ENCODE measurements around the gene SYT1. TPM values are rescaled to one million over a fixed set of nuclear protein-coding genes. Genes with fewer than 3 reads are reported as not detected.

SYT1 gene
- total and polyA plus RNA-seq, 8 donors = 0.16 to 1.2 (median 0.26) TPM

GRCh38 chr12:78964521-78964920 is 99.9 kb downstream of the SYT1 start:
- H3K9me3 ChIP-seq = no peaks in the 10 kb centered on the region
- no peaks in the 10 kb centered on the region for H3K4me1 ChIP-seq
- intact Hi-C loops (cut with DNase I) = no loop called here
- ATAC-seq (no peak), FAIRE-seq (no peak), DNase-seq (no peak)
- no peaks in the 10 kb centered on the region for H3K27me3 ChIP-seq
- no peak for TF ChIP-seq CTCF (IDR thresholded peaks at IDR 0.05)
- no peak overlapping the region for H3K4me3 ChIP-seq
- no peaks in the 10 kb centered on the region for H3K36me3 ChIP-seq
- H3K27ac ChIP-seq = no peak overlapping the region

DNA sequence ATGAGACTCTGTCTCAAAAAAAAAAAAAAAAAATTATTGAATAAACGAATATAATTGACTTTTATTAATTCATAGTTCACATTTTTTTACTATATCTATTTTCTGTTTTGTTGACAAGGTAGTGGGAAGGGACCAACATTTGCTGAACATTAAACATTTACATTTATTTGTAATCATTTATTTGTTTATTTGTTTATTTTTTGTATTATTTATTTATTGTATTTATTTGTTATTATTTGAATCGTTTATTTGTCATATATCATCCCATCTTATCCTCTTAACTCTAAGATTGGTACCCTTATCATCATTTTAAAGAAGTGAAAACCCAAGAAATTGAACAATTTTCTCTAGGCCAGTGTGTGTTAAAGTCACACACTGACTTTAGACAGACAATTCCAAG is 101.5 kb downstream of the SYT1 start:
- intact Hi-C loops (cut with DNase I) = no loop called here
- WGBS, 2 donors = 31 to 54% methylated on average over 2 of the region's 2 CpGs
- no peaks in the 10 kb centered on the region for H3K27me3 ChIP-seq
- no peak overlapping the region for H3K27ac ChIP-seq
- H3K4me3 ChIP-seq = no peak overlapping the region
- no peak for ATAC-seq
- H3K4me1 ChIP-seq = no peaks in the 10 kb centered on the region
- no peaks in the 10 kb centered on the region for H3K36me3 ChIP-seq
- no peaks in the 10 kb centered on the region for H3K9me3 ChIP-seq
- no peak for DNase-seq
- FAIRE-seq = no peak
- no peak for TF ChIP-seq CTCF (IDR thresholded peaks at IDR 0.05)

DNA sequence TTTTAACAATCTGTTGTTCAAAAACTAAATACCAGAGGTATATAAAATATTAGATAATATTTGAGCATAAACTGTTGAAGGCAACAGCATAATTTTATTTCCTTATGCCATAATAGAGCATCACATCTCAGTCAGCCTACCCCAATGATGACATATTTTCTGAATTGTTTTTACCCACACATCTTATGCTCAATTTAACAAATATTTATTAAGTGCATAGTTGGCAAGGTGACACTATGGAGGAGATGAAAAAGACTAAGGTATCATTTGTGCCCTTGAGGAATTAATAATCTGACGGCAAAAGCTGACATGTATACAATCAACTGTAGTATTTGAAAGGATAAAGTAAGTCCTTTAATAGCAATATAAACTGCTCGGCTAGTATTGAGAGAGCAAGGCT is 102.4 kb downstream of the SYT1 start:
- Histone ChIP-seq H3K4me1 (no peaks in the 10 kb centered on the region), H3K27me3 (no peaks in the 10 kb centered on the region), H3K36me3 (no peaks in the 10 kb centered on the region), H3K27ac (no peak overlapping the region), H3K9me3 (no peaks in the 10 kb centered on the region), H3K4me3 (no peak overlapping the region)
- FAIRE-seq (no peak), DNase-seq (no peak), ATAC-seq (no peak)
- intact Hi-C loops (cut with DNase I) = no loop called here
- TF ChIP-seq CTCF (IDR thresholded peaks at IDR 0.05) = no peak
- 60 to 76% methylated on average over 2 of the region's 2 CpGs for WGBS, 2 donors

DNA sequence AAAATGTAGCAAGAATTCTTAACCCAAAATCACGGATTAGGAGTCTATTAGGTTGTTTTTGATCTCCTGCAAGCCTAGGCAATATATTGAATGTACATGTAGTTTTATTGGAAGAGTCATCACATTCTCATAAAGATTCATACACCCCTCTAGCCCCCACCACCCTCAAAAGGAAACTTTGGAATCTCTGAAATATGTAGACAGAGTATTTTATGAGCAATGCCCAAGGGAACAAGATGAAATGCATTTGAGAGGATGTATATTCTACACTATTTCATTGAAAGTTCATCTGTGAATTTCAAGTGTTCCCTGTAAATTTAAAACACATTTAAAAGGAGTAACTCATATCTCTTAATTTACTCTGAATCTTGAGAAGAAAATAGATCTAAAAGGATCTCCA is 103.7 kb downstream of the SYT1 start:
- TF ChIP-seq CTCF (IDR thresholded peaks at IDR 0.05) = no peak
- no peak for DNase-seq
- Histone ChIP-seq H3K9me3 (no peaks in the 10 kb centered on the region), H3K4me3 (no peak overlapping the region), H3K27me3 (no peaks in the 10 kb centered on the region), H3K4me1 (no peaks in the 10 kb centered on the region), H3K27ac (no peak overlapping the region), H3K36me3 (no peaks in the 10 kb centered on the region)
- ATAC-seq = no peak
- intact Hi-C loops (cut with DNase I) = no loop called here
- WGBS, 2 donors = 46 to 50% methylated on average over 1 of the region's 1 CpG
- FAIRE-seq = no peak

DNA sequence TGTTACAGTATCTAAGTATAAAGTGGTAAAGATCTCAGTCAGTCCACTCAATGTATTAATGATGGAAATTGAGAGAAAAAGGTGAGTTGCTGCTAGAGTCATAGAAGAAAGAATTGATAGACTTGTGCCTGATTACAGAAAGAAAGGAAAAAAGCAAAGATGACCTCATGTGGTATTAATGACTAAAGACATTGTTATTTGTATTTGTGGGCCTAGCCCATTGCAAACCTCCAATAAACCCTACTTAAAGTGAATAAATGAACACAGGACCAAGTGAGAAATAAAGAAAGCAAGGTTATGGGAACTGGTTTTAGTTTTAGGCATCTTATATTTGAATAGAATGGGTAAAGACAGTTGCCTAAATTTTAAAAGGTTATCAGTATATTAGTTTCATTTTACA is 105.5 kb downstream of the SYT1 start:
- no peak for FAIRE-seq
- TF ChIP-seq CTCF (IDR thresholded peaks at IDR 0.05) = no peak

More for the DNA sequence above, 105.5 kb downstream of the SYT1 start:
- H3K27ac ChIP-seq = no peak overlapping the region
- DNase-seq (no peak), ATAC-seq (no peak)
- H3K36me3 ChIP-seq = no peaks in the 10 kb centered on the region
- H3K4me1 ChIP-seq = no peaks in the 10 kb centered on the region
- no peaks in the 10 kb centered on the region for H3K27me3 ChIP-seq
- intact Hi-C loops (cut with DNase I) = no loop called here
- no peaks in the 10 kb centered on the region for H3K9me3 ChIP-seq
- H3K4me3 ChIP-seq = no peak overlapping the region
